GM18508 (cell line): ENCODE results near the gene CALY.

Experiments used
- ATAC-seq: cut with Tn5 transposase; IDR thresholded peaks from one replicate; pipeline ENCODE4 v1.9.1; 2021; ENCODE audit warnings: moderate number of reproducible peaks; ENCODE audit not compliant: insufficient read depth, unreplicated experiment

Gene CALY

GRCh38 chr10:133276435-133277201, 60.1 kb downstream of the CALY start, which contains the start of gene ADAM8:
ADAM8 (minus strand) TSS chr10:133276868; CDS start chr10:133276817, 51 bp downstream.
- ATAC-seq: no peak

DNA sequence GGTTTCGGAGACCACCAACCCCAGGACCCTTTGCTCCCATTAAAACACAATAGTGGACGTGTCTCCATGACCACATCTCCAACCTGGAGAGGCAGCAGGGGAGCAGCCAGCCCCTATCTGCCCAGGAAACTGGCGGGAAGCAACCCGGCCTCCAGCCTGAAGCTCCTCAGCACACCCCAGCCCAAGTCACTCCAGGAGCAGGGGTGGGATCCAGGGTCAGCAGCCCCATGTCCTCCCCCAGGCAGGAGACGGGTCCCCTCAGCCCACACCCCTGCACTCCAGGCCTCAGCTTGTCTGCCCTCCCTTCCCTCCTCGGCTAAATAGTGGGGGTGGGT, 60.6 kb downstream of the CALY start:
- ATAC-seq: no peak

- ATAC-seq: no peak
Measured at GRCh38 chr10:133275684-133276092, 61.0 kb downstream of the CALY start.

- ATAC-seq: peak; percentile 37
Measured at GRCh38 chr10:133274751-133275683, 61.7 kb downstream of the CALY start.
